COLO829 (cell line): ENCODE results near the gene CHD5.

Source experiments
- DNase-seq: peaks from one replicate; pipeline ENCODE4 v3.0.0; 2012; ENCODE audit warnings: low spot score

Gene CHD5

GRCh38 chr1:6113116-6113515, 67.0 kb downstream of the CHD5 start:
- no peak for DNase-seq

GRCh38 chr1:6112690-6113005, 67.5 kb downstream of the CHD5 start:
- no peak for DNase-seq

- no peak for DNase-seq
Observed at GRCh38 chr1:6111991-6112689, 68.0 kb downstream of the CHD5 start.

- DNase-seq: no peak
Observed at GRCh38 chr1:6111571-6111970, 68.5 kb downstream of the CHD5 start.

GRCh38 chr1:6110326-6110725, 69.8 kb downstream of the CHD5 start:
- no peak for DNase-seq

- DNase-seq: no peak
Observed at GRCh38 chr1:6109688-6110087, 70.4 kb downstream of the CHD5 start.

- DNase-seq: peak; percentile 25
Observed at GRCh38 chr1:6108937-6109614, 71.0 kb downstream of the CHD5 start.

- no peak for DNase-seq
Observed at GRCh38 chr1:6108476-6108875, 71.6 kb downstream of the CHD5 start.

GRCh38 chr1:6107409-6108356, 72.4 kb downstream of the CHD5 start:
- no peak for DNase-seq

GRCh38 chr1:6106977-6107376, 73.1 kb downstream of the CHD5 start:
- no peak for DNase-seq

- no peak for DNase-seq
Observed at GRCh38 chr1:6106321-6106731, 73.8 kb downstream of the CHD5 start.

- no peak for DNase-seq
Observed at GRCh38 chr1:6105763-6106162, 74.4 kb downstream of the CHD5 start.

GRCh38 chr1:6105218-6105679, 74.9 kb downstream of the CHD5 start:
- DNase-seq: no peak

GRCh38 chr1:6104631-6105030, 75.5 kb downstream of the CHD5 start:
- DNase-seq: no peak

GRCh38 chr1:6103854-6104530, 76.1 kb downstream of the CHD5 start:
- DNase-seq: no peak

GRCh38 chr1:6103111-6103853, 76.8 kb downstream of the CHD5 start:
- DNase-seq: no peak

- no peak for DNase-seq
Observed at GRCh38 chr1:6102532-6102845, 77.6 kb downstream of the CHD5 start.

- no peak for DNase-seq
Observed at GRCh38 chr1:6101826-6102531, 78.1 kb downstream of the CHD5 start.

- no peak for DNase-seq
Observed at GRCh38 chr1:6100861-6101783, 79.0 kb downstream of the CHD5 start.
